Endothelial cell of umbilical vein (primary cell): ENCODE results near the gene TMEM185A. TPM values are rescaled to one million over a fixed set of nuclear protein-coding genes. Genes with fewer than 3 reads are reported as not detected.
"Not testable (repeated sequence)": the region's sequence is repeated elsewhere in the genome, so short reads cannot be mapped to it uniquely, and the experiment has no call there.

ENCODE experiments used
- BruUV-seq: library from RNA; stranded (reverse); fragments of 400-500 nt; replicated peaks from 2 replicates; lab custom pipeline; 2021; lab: Mats Ljungman, UMichigan
- CTCF ChIA-PET: fragments of 300-600, 350-600 bp; sonication (Branson Sonifier 250); formaldehyde crosslinking; loops from one replicate; lab custom pipeline; 2021; ENCODE audit warnings: antibody characterized with exemption, inconsistent platforms; lab: Charles Lee
- POLR2A ChIA-PET: fragments of 300-600, 350-600 bp; sonication (Branson Sonifier 250); formaldehyde crosslinking; loops from one replicate; lab custom pipeline; 2021; ENCODE audit warnings: antibody characterized with exemption, inconsistent platforms; lab: Charles Lee
- DNase-seq: peaks from one replicate; pipeline ENCODE4 v3.0.0-alpha.2; 2011; ENCODE audit warnings: low read depth, low spot score
- FAIRE-seq: peaks from 2 replicates; lab custom pipeline; 2011; peaks lifted over from hg19 to GRCh38; lab: Jason Lieb, UNC
- H2AFZ ChIP-seq: 2 replicates; pipeline ENCODE4 v1.6.0; 2012; ENCODE audit warnings: low read depth, low read length, control low read depth, inconsistent platforms
- H3K27ac ChIP-seq: 2 replicates; pipeline ENCODE4 v1.5.1; 2011; ENCODE audit warnings: low read depth, mild to moderate bottlenecking, control low read depth, low read length, moderate library complexity; ENCODE audit not compliant: insufficient read depth
- H3K27me3 ChIP-seq, 2 experiments: 2 replicates each; pipeline versions ENCODE4 v1.6.0 to v1.6.1; 2011; ENCODE audit warnings: low read length in 2 of 2, mixed read lengths in 1 of 2; ENCODE audit not compliant: control insufficient read depth in 2 of 2, insufficient read depth in 2 of 2
- H3K36me3 ChIP-seq, 2 experiments: 2 replicates in 1 of 2; 3 replicates in 1 of 2; pipeline ENCODE4 v1.5.1; 2011; ENCODE audit warnings: low read length in 2 of 2, mild to moderate bottlenecking in 1 of 2, moderate library complexity in 1 of 2; ENCODE audit not compliant: control insufficient read depth in 2 of 2, insufficient read depth in 2 of 2; ENCODE audit errors: extremely low read depth in 1 of 2
- H3K4me1 ChIP-seq: 3 replicates; pipeline ENCODE4 v1.5.1; 2011; ENCODE audit warnings: mild to moderate bottlenecking, low read length; ENCODE audit not compliant: control insufficient read depth, insufficient read depth; ENCODE audit errors: extremely low read depth
- H3K4me2 ChIP-seq: 2 replicates; pipeline ENCODE4 v1.6.1; 2011; ENCODE audit warnings: low read length, control low read depth, mixed read lengths; ENCODE audit not compliant: insufficient read depth
- H3K4me3 ChIP-seq, 3 experiments: fragments of 200-600 bp in 1 of 3; sonication (generic), shearing (Covaris generic) in 1 of 3; replicated peaks in 1 of 3; 2 replicates each; pipeline ENCODE4 v1.5.1; 2011 to 2016; ENCODE audit warnings: control low read depth in 3 of 3, low read length in 3 of 3, mild to moderate bottlenecking in 2 of 3, inconsistent platforms in 1 of 3, low read depth in 1 of 3, moderate library complexity in 1 of 3; ENCODE audit not compliant: insufficient read depth in 1 of 3
- H3K79me2 ChIP-seq: 2 replicates; pipeline ENCODE4 v1.6.0; 2012; ENCODE audit warnings: low read length, inconsistent platforms; ENCODE audit not compliant: control insufficient read depth, insufficient read depth
- H3K9ac ChIP-seq: replicated peaks from 2 replicates; pipeline ENCODE3; 2011; ENCODE audit warnings: low read length, control low read depth; ENCODE audit not compliant: insufficient read depth; ENCODE audit errors: extremely low read depth
- H3K9me1 ChIP-seq: replicated peaks from 3 replicates; pipeline ENCODE4 v1.6.0; 2011; ENCODE audit warnings: mild to moderate bottlenecking, low read length; ENCODE audit not compliant: control insufficient read depth, insufficient read depth; ENCODE audit errors: extremely low read depth
- H3K9me3 ChIP-seq: replicated peaks from 2 replicates; pipeline ENCODE4 v1.5.1; 2012; ENCODE audit warnings: low read length, inconsistent platforms; ENCODE audit not compliant: control insufficient read depth, insufficient read depth
- H4K20me1 ChIP-seq: replicated peaks from 2 replicates; pipeline ENCODE3; 2011; ENCODE audit warnings: mild to moderate bottlenecking, low read length; ENCODE audit not compliant: control insufficient read depth, insufficient read depth; ENCODE audit errors: extremely low read depth
- EZH2 ChIP-seq: IDR thresholded peaks from 2 replicates; pipeline ENCODE4 v1.6.1; 2012; ENCODE audit warnings: borderline replicate concordance, low read depth, mild to moderate bottlenecking, moderate library complexity, low read length, inconsistent platforms; ENCODE audit not compliant: severe bottlenecking
- FOS ChIP-seq: IDR thresholded peaks from 2 replicates; pipeline ENCODE4 v1.6.1; 2011; ENCODE audit warnings: mild to moderate bottlenecking, low read length, moderate library complexity, borderline replicate concordance; ENCODE audit not compliant: insufficient read depth
- GATA2 ChIP-seq: IDR thresholded peaks from 2 replicates; pipeline ENCODE4 v1.7.0; 2011; ENCODE audit warnings: low read depth, mild to moderate bottlenecking, moderate library complexity, mixed read lengths, low read length; ENCODE audit not compliant: insufficient read length, insufficient read depth
- JUN ChIP-seq: IDR thresholded peaks from 2 replicates; pipeline ENCODE4 v1.6.1; 2011; ENCODE audit warnings: borderline replicate concordance, low read depth; ENCODE audit not compliant: insufficient read length, insufficient read depth
- MYC ChIP-seq: IDR thresholded peaks from one replicate; pipeline ENCODE4 v1.6.1; 2011; ENCODE audit warnings: mild to moderate bottlenecking, low read depth, low read length
- POLR2A ChIP-seq: IDR thresholded peaks from 2 replicates; pipeline ENCODE4 v1.6.1; 2012; ENCODE audit warnings: low read depth, mild to moderate bottlenecking, control low read depth, low read length
- POLR2AphosphoS5 ChIP-seq: IDR thresholded peaks from 2 replicates; pipeline ENCODE4 v1.6.1; 2012; ENCODE audit warnings: low read depth, mild to moderate bottlenecking, control low read depth, low read length, moderate library complexity; ENCODE audit not compliant: insufficient read depth
- dilution Hi-C: fragments of 300-500 bp; cut with MboI; formaldehyde crosslinking; loops from one replicate; pipeline ENCODE4 v1.15.0; 2019; ENCODE audit warnings: low sequenced_read_pairs; ENCODE audit not compliant: extremely low pct_ligation_motif_present
- intact Hi-C: fragments of 100-400 bp; cut with micrococcal nuclease; formaldehyde crosslinking; loops from one replicate; pipeline ENCODE4 v1.10.0; 2022
- polyA plus RNA-seq, 4 experiments: library from polyadenylated mRNA; depleted of rRNA in 3 of 4; stranded (reverse) in 3 of 4; unstranded in 1 of 4; fragments of >200 nt; gene quantifications; 2 replicates each; pipeline versions ENCODE4 v1.2.1 to v1.2.3, GENCODE V29; 2011 to 2012; ENCODE audit warnings: missing spikeins in 1 of 4
- total RNA-seq: library from RNA; stranded (reverse); gene quantifications from 2 replicates; pipeline ENCODE4 v1.2.3, GENCODE V29; 2021
- TF ChIP-seq, protein P1 (sequence below): IDR thresholded peaks from 2 replicates; pipeline ENCODE4 v1.6.1; 2011; ENCODE audit not compliant: insufficient read depth, insufficient read length
- TF ChIP-seq, protein P2 (sequence below), 2 donors: IDR thresholded peaks; 1 replicate in 1 of 2; 2 replicates in 1 of 2; pipeline ENCODE4 v1.5.1; 2011; ENCODE audit warnings: low read length in 2 of 2, mild to moderate bottlenecking in 2 of 2, moderate library complexity in 2 of 2, control low read depth in 1 of 2, inconsistent platforms in 1 of 2, low read depth in 1 of 2; ENCODE audit not compliant: insufficient read depth in 1 of 2; ENCODE audit errors: extremely low read depth in 1 of 2

The TMEM185A gene
- total and polyA plus RNA-seq, 2 donors (not counting 3 experiments of a cell fraction or from before 2014, with no cell fraction given), result 16.9 to 29.7 TPM

DNA sequence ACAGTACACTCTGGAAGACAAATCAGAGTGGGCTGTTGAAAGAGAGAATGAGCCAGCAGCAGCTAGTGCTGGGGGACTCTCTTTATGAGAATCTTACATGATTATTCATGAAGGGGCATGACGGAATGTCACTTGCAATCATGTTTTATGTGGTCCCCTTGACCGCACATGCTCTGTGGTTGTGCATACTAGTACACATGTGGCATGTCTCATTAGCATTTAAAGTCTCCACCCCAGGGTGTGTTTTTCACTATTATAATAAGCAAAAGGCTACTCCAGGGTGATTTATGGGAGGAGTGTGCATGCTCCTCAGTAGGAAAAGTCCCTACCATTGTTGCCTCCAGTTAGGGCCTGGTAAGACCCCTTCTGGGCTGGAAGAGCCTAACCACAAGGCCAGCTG is 49.6 kb upstream of the TMEM185A start:
- FAIRE-seq (no peak), DNase-seq (no peak)
- Histone ChIP-seq H3K9me1 (no peaks in the 10 kb centered on the region), H4K20me1 (no peaks in the 10 kb centered on the region), H3K4me3 (no peak overlapping the region), H3K4me2 (no peak overlapping the region), H3K9me3 (no peaks in the 10 kb centered on the region), H3K27ac (no peak overlapping the region), H2AFZ (no peak overlapping the region), H3K9ac (no peak overlapping the region), H3K36me3 (no peaks in the 10 kb centered on the region), H3K27me3 (no peaks in the 10 kb centered on the region), H3K79me2 (no peaks in the 10 kb centered on the region), H3K4me1 (no peaks in the 10 kb centered on the region)
- dilution Hi-C loops (no loop called here), intact Hi-C loops (no loop called here)
- no TSS peak for BruUV-seq
- TF ChIP-seq FOS (no peak), MYC (no peak), POLR2A (no peak), JUN (no peak), EZH2 (no peak), POLR2AphosphoS5 (no peak), GATA2 (no peak)
- TF ChIP-seq, protein P1, sequence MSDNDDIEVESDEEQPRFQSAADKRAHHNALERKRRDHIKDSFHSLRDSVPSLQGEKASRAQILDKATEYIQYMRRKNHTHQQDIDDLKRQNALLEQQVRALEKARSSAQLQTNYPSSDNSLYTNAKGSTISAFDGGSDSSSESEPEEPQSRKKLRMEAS, result no peak
- TF ChIP-seq, protein P2, sequence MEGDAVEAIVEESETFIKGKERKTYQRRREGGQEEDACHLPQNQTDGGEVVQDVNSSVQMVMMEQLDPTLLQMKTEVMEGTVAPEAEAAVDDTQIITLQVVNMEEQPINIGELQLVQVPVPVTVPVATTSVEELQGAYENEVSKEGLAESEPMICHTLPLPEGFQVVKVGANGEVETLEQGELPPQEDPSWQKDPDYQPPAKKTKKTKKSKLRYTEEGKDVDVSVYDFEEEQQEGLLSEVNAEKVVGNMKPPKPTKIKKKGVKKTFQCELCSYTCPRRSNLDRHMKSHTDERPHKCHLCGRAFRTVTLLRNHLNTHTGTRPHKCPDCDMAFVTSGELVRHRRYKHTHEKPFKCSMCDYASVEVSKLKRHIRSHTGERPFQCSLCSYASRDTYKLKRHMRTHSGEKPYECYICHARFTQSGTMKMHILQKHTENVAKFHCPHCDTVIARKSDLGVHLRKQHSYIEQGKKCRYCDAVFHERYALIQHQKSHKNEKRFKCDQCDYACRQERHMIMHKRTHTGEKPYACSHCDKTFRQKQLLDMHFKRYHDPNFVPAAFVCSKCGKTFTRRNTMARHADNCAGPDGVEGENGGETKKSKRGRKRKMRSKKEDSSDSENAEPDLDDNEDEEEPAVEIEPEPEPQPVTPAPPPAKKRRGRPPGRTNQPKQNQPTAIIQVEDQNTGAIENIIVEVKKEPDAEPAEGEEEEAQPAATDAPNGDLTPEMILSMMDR (IDR thresholded peaks at IDR 0.05; ENCODE audit: extremely low read depth in 1 of 2, insufficient read depth in 1 of 2, low read depth in 1 of 2, low read length in 2 of 2), result no peak
- CTCF ChIA-PET, result no interaction called here
- POLR2A ChIA-PET, result no interaction called here

DNA sequence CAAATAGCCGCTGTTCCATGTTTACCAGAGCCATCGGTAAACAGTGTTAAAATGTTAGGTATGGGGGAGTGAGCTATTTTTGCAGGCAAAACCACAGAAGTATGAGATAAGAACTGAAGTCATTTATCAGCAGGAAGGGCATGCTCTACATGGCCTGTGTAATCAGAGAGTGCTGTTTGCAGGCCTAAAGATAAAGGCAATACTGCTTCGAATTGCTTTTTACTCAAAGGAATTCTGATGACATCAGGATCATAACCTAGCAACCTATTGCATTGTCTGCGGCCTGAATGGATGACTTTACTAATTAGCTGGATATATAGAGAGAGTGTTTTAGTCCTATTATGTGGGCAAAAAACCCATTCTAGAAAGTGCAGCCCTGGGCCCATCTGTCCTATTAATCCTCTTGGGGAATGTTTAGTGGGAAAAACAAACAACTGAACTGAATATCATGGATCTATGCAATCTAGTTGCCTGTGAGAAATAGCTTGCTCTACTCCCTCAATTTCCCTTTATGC is 47.6 kb upstream of the TMEM185A start:
- CTCF ChIA-PET, H3K79me2 ChIP-seq, intact Hi-C loops, H3K4me1 ChIP-seq, H3K9me1 ChIP-seq, FAIRE-seq, dilution Hi-C loops, BruUV-seq, H3K4me2 ChIP-seq, H4K20me1 ChIP-seq, POLR2A ChIA-PET, H3K27me3 ChIP-seq, H2AFZ ChIP-seq, H3K27ac ChIP-seq, DNase-seq, H3K9ac ChIP-seq, H3K9me3 ChIP-seq, H3K36me3 ChIP-seq, H3K4me3 ChIP-seq: not testable (repeated sequence)

DNA sequence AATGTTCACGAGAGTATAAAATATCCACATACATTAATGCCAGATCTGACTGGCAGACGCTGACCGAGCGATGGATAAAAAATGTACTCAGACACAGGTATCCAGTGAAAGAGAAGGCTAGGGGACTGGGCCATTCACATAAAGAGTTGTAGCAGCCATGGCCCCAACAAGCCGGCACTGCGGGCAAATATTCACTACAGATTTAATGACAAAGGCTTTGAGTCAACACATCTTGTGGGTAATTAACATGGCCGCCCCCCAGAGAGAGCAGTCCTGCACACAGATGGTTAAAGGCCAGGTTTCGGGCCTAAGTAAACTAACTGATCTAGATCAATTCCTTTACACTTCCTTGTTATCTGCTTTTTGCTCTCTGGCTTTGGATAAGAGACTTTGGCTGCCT is 44.0 kb upstream of the TMEM185A start:
- BruUV-seq, H3K79me2 ChIP-seq, POLR2A ChIA-PET, dilution Hi-C loops, CTCF ChIA-PET, H3K9me3 ChIP-seq, intact Hi-C loops, H3K9me1 ChIP-seq, H3K4me2 ChIP-seq, H3K4me1 ChIP-seq, H4K20me1 ChIP-seq, H2AFZ ChIP-seq, H3K27ac ChIP-seq, DNase-seq, H3K36me3 ChIP-seq, H3K9ac ChIP-seq, H3K4me3 ChIP-seq, H3K27me3 ChIP-seq, FAIRE-seq: not testable (repeated sequence)
